Stomach smooth muscle (tissue), 2 donors: ENCODE data around the gene ZNF12.

Experiments
- H3K27ac ChIP-seq: one replicate; pipeline ENCODE4 v1.7.0; 2013; ENCODE audit warnings: mild to moderate bottlenecking, low read length, inconsistent platforms
- H3K27me3 ChIP-seq, 2 donors: one replicate each; pipeline ENCODE4 v1.7.0; 2013; ENCODE audit warnings: low read length in 2 of 2; ENCODE audit not compliant: insufficient read depth in 2 of 2, control insufficient read depth in 1 of 2
- H3K36me3 ChIP-seq, 2 donors: one replicate each; pipeline ENCODE4 v1.7.0; 2013; ENCODE audit warnings: low read length in 2 of 2; ENCODE audit not compliant: control insufficient read depth in 2 of 2, insufficient read depth in 2 of 2
- H3K4me1 ChIP-seq: one replicate; pipeline ENCODE4 v1.7.0; 2013; ENCODE audit warnings: low read length; ENCODE audit not compliant: control insufficient read depth, insufficient read depth
- H3K4me3 ChIP-seq, 2 donors: one replicate each; pipeline ENCODE4 v1.7.0; 2013; ENCODE audit warnings: low read length in 2 of 2
- H3K9ac ChIP-seq, 2 donors: one replicate each; pipeline ENCODE4 v1.7.0; 2013; ENCODE audit warnings: low read length in 2 of 2, mild to moderate bottlenecking in 1 of 2
- H3K9me3 ChIP-seq, 2 donors: one replicate each; pipeline ENCODE4 v1.7.0; 2013; ENCODE audit warnings: low read length in 2 of 2; ENCODE audit not compliant: control insufficient read depth in 2 of 2
- donor health status: healthy.
- donor health status: Pancreatic carcinoma.

The ZNF12 gene

GRCh38 chr7:6654113-6654841, 52.5 kb downstream of the ZNF12 start:
- no peaks in the 10 kb centered on the region for H3K27me3 ChIP-seq
- H3K9me3 ChIP-seq = no peaks in the 10 kb centered on the region
- no peak overlapping the region for H3K4me3 ChIP-seq
- no peak overlapping the region for H3K9ac ChIP-seq
- no peaks in the 10 kb centered on the region for H3K4me1 ChIP-seq
- H3K36me3 ChIP-seq = peaks cover 0 to 17% of the 10 kb centered on the region in 2 donors
- no peak overlapping the region for H3K27ac ChIP-seq

- Histone ChIP-seq H3K36me3 (peaks cover 0 to 22% of the 10 kb centered on the region in 2 donors), H3K4me1 (no peaks in the 10 kb centered on the region)
Measured at GRCh38 chr7:6653071-6654003, 53.4 kb downstream of the ZNF12 start.

GRCh38 chr7:6652446-6653011, 54.2 kb downstream of the ZNF12 start:
- H3K9ac ChIP-seq = no peak overlapping the region
- H3K9me3 ChIP-seq = no peaks in the 10 kb centered on the region
- H3K36me3 ChIP-seq = peaks cover 0 to 24% of the 10 kb centered on the region in 2 donors
- H3K27me3 ChIP-seq = no peaks in the 10 kb centered on the region
- no peak overlapping the region for H3K27ac ChIP-seq
- H3K4me1 ChIP-seq = no peaks in the 10 kb centered on the region
- H3K4me3 ChIP-seq = no peak overlapping the region

More at GRCh38 chr7:6653071-6654003, 53.4 kb downstream of the ZNF12 start:
- Histone ChIP-seq H3K4me3 (no peak overlapping the region), H3K27ac (no peak overlapping the region), H3K27me3 (no peaks in the 10 kb centered on the region), H3K9me3 (no peaks in the 10 kb centered on the region), H3K9ac (no peak overlapping the region)

GRCh38 chr7:6651851-6652445, 54.8 kb downstream of the ZNF12 start:
- no peaks in the 10 kb centered on the region for H3K4me1 ChIP-seq
- peaks cover 0 to 27% of the 10 kb centered on the region in 2 donors for H3K36me3 ChIP-seq
- no peak overlapping the region for H3K9ac ChIP-seq
- H3K9me3 ChIP-seq = no peaks in the 10 kb centered on the region
- H3K4me3 ChIP-seq = no peak overlapping the region
- H3K27ac ChIP-seq = no peak overlapping the region
- H3K27me3 ChIP-seq = no peaks in the 10 kb centered on the region

- Histone ChIP-seq H3K9me3 (no peaks in the 10 kb centered on the region), H3K27ac (no peak overlapping the region), H3K4me3 (no peak overlapping the region), H3K36me3 (peaks cover 0 to 31% of the 10 kb centered on the region in 2 donors), H3K9ac (no peak overlapping the region), H3K27me3 (no peaks in the 10 kb centered on the region), H3K4me1 (no peaks in the 10 kb centered on the region)
Measured at GRCh38 chr7:6650521-6651011, 56.2 kb downstream of the ZNF12 start.

- Histone ChIP-seq H3K36me3 (peaks cover 0 to 30% of the 10 kb centered on the region in 2 donors), H3K9ac (no peak overlapping the region), H3K9me3 (no peaks in the 10 kb centered on the region), H3K4me3 (no peak overlapping the region), H3K4me1 (no peaks in the 10 kb centered on the region), H3K27me3 (no peaks in the 10 kb centered on the region), H3K27ac (no peak overlapping the region)
Measured at GRCh38 chr7:6650086-6650485, 56.7 kb downstream of the ZNF12 start.

GRCh38 chr7:6649241-6649961, 57.3 kb downstream of the ZNF12 start:
- Histone ChIP-seq H3K9me3 (no peaks in the 10 kb centered on the region), H3K36me3 (peaks cover 0 to 37% of the 10 kb centered on the region in 2 donors), H3K4me3 (no peak overlapping the region), H3K9ac (no peak overlapping the region), H3K27me3 (no peaks in the 10 kb centered on the region), H3K27ac (no peak overlapping the region), H3K4me1 (no peaks in the 10 kb centered on the region)

- peaks cover 1 to 43% of the 10 kb centered on the region in 2 donors for H3K36me3 ChIP-seq
- H3K9me3 ChIP-seq = no peaks in the 10 kb centered on the region
Measured at GRCh38 chr7:6648815-6649104, 58.0 kb downstream of the ZNF12 start.

GRCh38 chr7:6648066-6648814, 58.5 kb downstream of the ZNF12 start:
- Histone ChIP-seq H3K27ac (no peak overlapping the region), H3K36me3 (peaks cover 5 to 47% of the 10 kb centered on the region in 2 donors), H3K9me3 (no peaks in the 10 kb centered on the region), H3K9ac (no peak overlapping the region), H3K4me3 (no peak overlapping the region), H3K4me1 (no peaks in the 10 kb centered on the region), H3K27me3 (no peaks in the 10 kb centered on the region)

More at GRCh38 chr7:6648815-6649104, 58.0 kb downstream of the ZNF12 start:
- Histone ChIP-seq H3K4me1 (no peaks in the 10 kb centered on the region), H3K27me3 (no peaks in the 10 kb centered on the region), H3K9ac (no peak overlapping the region), H3K27ac (no peak overlapping the region), H3K4me3 (no peak overlapping the region)
